ENCODE results near the gene SLC25A24.
"Not testable (repeated sequence)": the region's sequence is repeated elsewhere in the genome, so short reads cannot be mapped to it uniquely, and the experiment has no call there.

SLC25A24 gene

GRCh38 chr1:108214641-108215465 lies 14.7 kb upstream of the SLC25A24 start:
- H3K9ac ChIP-seq (ENCODE audit: low read length); H4K91ac ChIP-seq (ENCODE audit: low read depth, low read length); H3K27ac ChIP-seq (ENCODE audit: low read depth, low read length); H3K27me3 ChIP-seq (ENCODE audit: insufficient read depth, low read length); H4K12ac ChIP-seq (ENCODE audit: low read depth, low read length); H3K4me1 ChIP-seq (ENCODE audit: control insufficient read depth in 1 of 2, insufficient read depth in 2 of 2, low read length in 2 of 2); H3K4me3 ChIP-seq (ENCODE audit: low read depth, low read length); H2BK12ac ChIP-seq (ENCODE audit: low read length); H3K14ac ChIP-seq (ENCODE audit: low read length); H4K8ac ChIP-seq (ENCODE audit: low read depth, low read length); H2AK5ac ChIP-seq (ENCODE audit: low read length); H3K36me3 ChIP-seq (ENCODE audit: control insufficient read depth in 1 of 2, insufficient read depth in 2 of 2, low read length in 2 of 2); H3K9me3 ChIP-seq (ENCODE audit: insufficient read depth, low read depth, low read length); H3K79me2 ChIP-seq (ENCODE audit: control insufficient read depth, insufficient read depth, low read length, poor library complexity); H2BK120ac ChIP-seq (ENCODE audit: insufficient read depth, low read length, poor library complexity); H2AFZ ChIP-seq (ENCODE audit: insufficient read depth, low read length, poor library complexity); H3K79me1 ChIP-seq (ENCODE audit: low read length); H3K18ac ChIP-seq (ENCODE audit: low read length); H3K4ac ChIP-seq (ENCODE audit: low read depth, low read length); H2BK5ac ChIP-seq (ENCODE audit: low read depth, low read length, poor library complexity); H3K23ac ChIP-seq (ENCODE audit: low read length); H3K4me2 ChIP-seq (ENCODE audit: low read length): not testable (repeated sequence)
- DNase-seq: peak in 1 of 2 donors; percentile 73
- WGBS (ENCODE audit: extremely low coverage, insufficient coverage, insufficient read length): no CpG with 5 or more reads among the region's 5 CpGs

DNA sequence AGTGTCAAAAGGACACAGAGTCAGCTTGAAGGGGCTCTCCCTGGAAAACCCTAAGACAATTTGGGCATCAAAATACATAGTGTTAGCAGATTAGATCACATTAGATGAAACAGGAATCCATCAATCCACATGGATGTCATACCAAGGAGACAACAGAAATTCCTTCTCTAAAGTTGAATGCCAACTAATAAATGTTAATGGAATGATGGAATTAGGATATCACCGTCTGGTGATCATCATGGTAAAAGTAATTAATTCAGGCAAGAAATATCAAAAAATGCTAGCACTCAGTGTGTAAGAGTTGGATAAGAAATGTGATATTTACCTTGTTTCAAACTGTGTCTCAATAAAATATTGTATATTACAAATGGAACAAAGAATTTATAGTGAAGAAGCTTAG lies 10.9 kb upstream of the SLC25A24 start:
- H3K36me3 ChIP-seq (ENCODE audit: control insufficient read depth in 1 of 2, insufficient read depth in 2 of 2, low read length in 2 of 2): no peaks in the 10 kb centered on the region
- H3K79me2 ChIP-seq (ENCODE audit: control insufficient read depth, insufficient read depth, low read length, poor library complexity): no peaks in the 10 kb centered on the region
- H2BK120ac ChIP-seq (ENCODE audit: insufficient read depth, low read length, poor library complexity): no peak overlapping the region
- WGBS (ENCODE audit: extremely low coverage, insufficient coverage, insufficient read length): no CpG with 5 or more reads among the region's 1 CpG
- no peak overlapping the region for H3K27ac ChIP-seq (ENCODE audit: low read depth, low read length)
- no peak overlapping the region for H3K18ac ChIP-seq (ENCODE audit: low read length)
- H4K12ac ChIP-seq (ENCODE audit: low read depth, low read length): no peak overlapping the region
- no peak overlapping the region for H3K4me3 ChIP-seq (ENCODE audit: low read depth, low read length)
- no peak overlapping the region for H2AK5ac ChIP-seq (ENCODE audit: low read length)
- H3K4me1 ChIP-seq (ENCODE audit: control insufficient read depth in 1 of 2, insufficient read depth in 2 of 2, low read length in 2 of 2): peaks cover 11 to 13% of the 10 kb centered on the region in 2 experiments
- no peaks in the 10 kb centered on the region for H3K79me1 ChIP-seq (ENCODE audit: low read length)
- H4K8ac ChIP-seq (ENCODE audit: low read depth, low read length): no peak overlapping the region
- H3K9me3 ChIP-seq (ENCODE audit: insufficient read depth, low read depth, low read length): no peaks in the 10 kb centered on the region
- DNase-seq: no peak
- H2BK5ac ChIP-seq (ENCODE audit: low read depth, low read length, poor library complexity): no peak overlapping the region
- H3K27me3 ChIP-seq (ENCODE audit: insufficient read depth, low read length): no peaks in the 10 kb centered on the region
- no peak overlapping the region for H2BK12ac ChIP-seq (ENCODE audit: low read length)
- no peak overlapping the region for H3K4me2 ChIP-seq (ENCODE audit: low read length)
- H3K9ac ChIP-seq (ENCODE audit: low read length): no peak overlapping the region
- H3K14ac ChIP-seq (ENCODE audit: low read length): no peak overlapping the region
- no peak overlapping the region for H2AFZ ChIP-seq (ENCODE audit: insufficient read depth, low read length, poor library complexity)
- H3K23ac ChIP-seq (ENCODE audit: low read length): no peak overlapping the region
- H4K91ac ChIP-seq (ENCODE audit: low read depth, low read length): no peak overlapping the region
- no peak overlapping the region for H3K4ac ChIP-seq (ENCODE audit: low read depth, low read length)

DNA sequence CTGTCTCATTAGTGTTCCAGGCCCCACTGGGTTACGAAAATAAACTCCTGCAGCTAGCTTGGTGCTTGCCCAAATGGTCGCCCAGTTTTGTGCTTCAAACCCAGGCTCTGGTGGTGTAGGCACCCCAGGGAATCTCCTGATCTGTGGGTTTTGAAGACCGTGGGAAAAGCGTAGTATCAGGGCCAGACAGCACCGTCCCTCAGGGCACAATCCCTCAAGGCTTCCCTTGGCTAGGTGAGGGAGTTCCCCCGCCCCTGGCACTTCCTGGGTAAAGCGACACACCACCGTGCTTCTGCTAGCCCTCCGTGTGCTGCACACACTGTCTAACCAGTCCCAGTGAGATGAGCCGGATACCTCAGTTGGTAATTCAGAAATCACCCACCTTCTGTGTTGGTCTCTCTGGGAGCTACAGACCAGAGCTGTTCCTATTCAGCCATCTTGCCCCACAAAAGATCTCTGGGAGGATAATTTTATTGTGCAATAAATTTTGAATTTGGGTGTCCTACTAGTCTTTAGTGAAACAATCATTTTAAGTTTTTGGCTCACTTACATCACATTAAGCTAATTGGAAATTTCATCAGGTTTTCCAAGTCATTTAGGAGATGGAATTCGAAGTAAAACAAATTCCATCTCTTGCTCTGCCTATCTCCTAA lies 9.4 kb upstream of the SLC25A24 start:
- H3K36me3 ChIP-seq (ENCODE audit: control insufficient read depth in 1 of 2, insufficient read depth in 2 of 2, low read length in 2 of 2): no peaks in the 10 kb centered on the region
- no peak overlapping the region for H3K14ac ChIP-seq (ENCODE audit: low read length)
- no peak overlapping the region for H3K18ac ChIP-seq (ENCODE audit: low read length)
- no peak overlapping the region for H3K4ac ChIP-seq (ENCODE audit: low read depth, low read length)
- no peak overlapping the region for H3K27ac ChIP-seq (ENCODE audit: low read depth, low read length)
- H3K9me3 ChIP-seq (ENCODE audit: insufficient read depth, low read depth, low read length): no peaks in the 10 kb centered on the region
- no peak overlapping the region for H3K4me2 ChIP-seq (ENCODE audit: low read length)
- H3K79me2 ChIP-seq (ENCODE audit: control insufficient read depth, insufficient read depth, low read length, poor library complexity): no peaks in the 10 kb centered on the region
- H2BK12ac ChIP-seq (ENCODE audit: low read length): no peak overlapping the region
- H2BK5ac ChIP-seq (ENCODE audit: low read depth, low read length, poor library complexity): no peak overlapping the region
- H2AK5ac ChIP-seq (ENCODE audit: low read length): no peak overlapping the region
- H2AFZ ChIP-seq (ENCODE audit: insufficient read depth, low read length, poor library complexity): no peak overlapping the region
- DNase-seq: peak in 1 of 2 donors; percentile 8
- H3K79me1 ChIP-seq (ENCODE audit: low read length): no peaks in the 10 kb centered on the region
- H4K12ac ChIP-seq (ENCODE audit: low read depth, low read length): no peak overlapping the region
- no CpG with 5 or more reads among the region's 11 CpGs for WGBS (ENCODE audit: extremely low coverage, insufficient coverage, insufficient read length)
- H3K23ac ChIP-seq (ENCODE audit: low read length): no peak overlapping the region
- H2BK120ac ChIP-seq (ENCODE audit: insufficient read depth, low read length, poor library complexity): no peak overlapping the region
- no peak overlapping the region for H3K9ac ChIP-seq (ENCODE audit: low read length)
- H3K4me3 ChIP-seq (ENCODE audit: low read depth, low read length): no peak overlapping the region
- peaks cover 11 to 13% of the 10 kb centered on the region in 2 experiments for H3K4me1 ChIP-seq (ENCODE audit: control insufficient read depth in 1 of 2, insufficient read depth in 2 of 2, low read length in 2 of 2)
- H4K91ac ChIP-seq (ENCODE audit: low read depth, low read length): no peak overlapping the region
- no peaks in the 10 kb centered on the region for H3K27me3 ChIP-seq (ENCODE audit: insufficient read depth, low read length)
- H4K8ac ChIP-seq (ENCODE audit: low read depth, low read length): peak overlapping the region; percentile 6

GRCh38 chr1:108208724-108209446 lies 8.7 kb upstream of the SLC25A24 start:
- no peak overlapping the region for H3K4me3 ChIP-seq (ENCODE audit: low read depth, low read length)
- H3K9ac ChIP-seq (ENCODE audit: low read length): no peak overlapping the region
- H3K14ac ChIP-seq (ENCODE audit: low read length): no peak overlapping the region
- no peak overlapping the region for H2BK5ac ChIP-seq (ENCODE audit: low read depth, low read length, poor library complexity)
- H3K4me1 ChIP-seq (ENCODE audit: control insufficient read depth in 1 of 2, insufficient read depth in 2 of 2, low read length in 2 of 2): peaks cover 11 to 13% of the 10 kb centered on the region in 2 experiments
- no peak overlapping the region for H2AFZ ChIP-seq (ENCODE audit: insufficient read depth, low read length, poor library complexity)
- H4K8ac ChIP-seq (ENCODE audit: low read depth, low read length): peak overlapping the region; percentile 6
- no peak overlapping the region for H3K4ac ChIP-seq (ENCODE audit: low read depth, low read length)
- H2AK5ac ChIP-seq (ENCODE audit: low read length): no peak overlapping the region
- no peaks in the 10 kb centered on the region for H3K27me3 ChIP-seq (ENCODE audit: insufficient read depth, low read length)
- DNase-seq: no peak
- H3K27ac ChIP-seq (ENCODE audit: low read depth, low read length): no peak overlapping the region
- H3K36me3 ChIP-seq (ENCODE audit: control insufficient read depth in 1 of 2, insufficient read depth in 2 of 2, low read length in 2 of 2): no peaks in the 10 kb centered on the region
- H2BK12ac ChIP-seq (ENCODE audit: low read length): no peak overlapping the region
- no peak overlapping the region for H3K23ac ChIP-seq (ENCODE audit: low read length)
- no peak overlapping the region for H3K4me2 ChIP-seq (ENCODE audit: low read length)
- H3K18ac ChIP-seq (ENCODE audit: low read length): no peak overlapping the region
- no peak overlapping the region for H4K91ac ChIP-seq (ENCODE audit: low read depth, low read length)
- H2BK120ac ChIP-seq (ENCODE audit: insufficient read depth, low read length, poor library complexity): no peak overlapping the region
- H3K79me2 ChIP-seq (ENCODE audit: control insufficient read depth, insufficient read depth, low read length, poor library complexity): no peaks in the 10 kb centered on the region
- no CpG with 5 or more reads among the region's 11 CpGs for WGBS (ENCODE audit: extremely low coverage, insufficient coverage, insufficient read length)
- no peak overlapping the region for H4K12ac ChIP-seq (ENCODE audit: low read depth, low read length)
- H3K9me3 ChIP-seq (ENCODE audit: insufficient read depth, low read depth, low read length): no peaks in the 10 kb centered on the region
- H3K79me1 ChIP-seq (ENCODE audit: low read length): no peaks in the 10 kb centered on the region

Data from trophoblast cell (in vitro differentiated cells and primary cell).